Activated T-helper 1 cell treated with Interleukin-2 at 50 U/mL for 16 hours (primary cell): ENCODE data around the gene PDE7B.

ENCODE experiments used
- DNase-seq: peaks from one replicate; pipeline ENCODE4 v3.0.0-alpha.2; 2020; ENCODE audit warnings: low read depth

The PDE7B gene

GRCh38 chr6:136149311-136149710 lies 297.8 kb downstream of the PDE7B start:
- DNase-seq = no peak

- DNase-seq = no peak
Measured at GRCh38 chr6:136150961-136151360, 299.5 kb downstream of the PDE7B start.

GRCh38 chr6:136153707-136154375 lies 302.3 kb downstream of the PDE7B start:
- DNase-seq = no peak

GRCh38 chr6:136155191-136155590 lies 303.7 kb downstream of the PDE7B start:
- no peak for DNase-seq

- DNase-seq = no peak
Measured at GRCh38 chr6:136157743-136158142, 306.2 kb downstream of the PDE7B start.

- DNase-seq = no peak
Measured at GRCh38 chr6:136158387-136158821, 306.9 kb downstream of the PDE7B start.

GRCh38 chr6:136158971-136159370 lies 307.5 kb downstream of the PDE7B start:
- no peak for DNase-seq

- no peak for DNase-seq
Measured at GRCh38 chr6:136160250-136160649, 308.7 kb downstream of the PDE7B start.

GRCh38 chr6:136161950-136162349 lies 310.4 kb downstream of the PDE7B start:
- DNase-seq = no peak

- DNase-seq = no peak
Measured at GRCh38 chr6:136163260-136163659, 311.8 kb downstream of the PDE7B start.

- DNase-seq = no peak
Measured at GRCh38 chr6:136166815-136167214, 315.3 kb downstream of the PDE7B start.

- DNase-seq = no peak
Measured at GRCh38 chr6:136169394-136170148, 318.1 kb downstream of the PDE7B start.

- DNase-seq = no peak
Measured at GRCh38 chr6:136171231-136171630, 319.7 kb downstream of the PDE7B start.

GRCh38 chr6:136173519-136174507 lies 322.3 kb downstream of the PDE7B start:
- no peak for DNase-seq

GRCh38 chr6:136174510-136174909 lies 323.0 kb downstream of the PDE7B start:
- no peak for DNase-seq

GRCh38 chr6:136175873-136176272 lies 324.4 kb downstream of the PDE7B start:
- no peak for DNase-seq

- no peak for DNase-seq
Measured at GRCh38 chr6:136178749-136179148, 327.2 kb downstream of the PDE7B start.

GRCh38 chr6:136180704-136181511 lies 329.4 kb downstream of the PDE7B start:
- DNase-seq = no peak

- DNase-seq = no peak
Measured at GRCh38 chr6:136181512-136181833, 330.0 kb downstream of the PDE7B start.

GRCh38 chr6:136181861-136182260 lies 330.4 kb downstream of the PDE7B start:
- DNase-seq = no peak

GRCh38 chr6:136184738-136185137 lies 333.2 kb downstream of the PDE7B start:
- DNase-seq = no peak

GRCh38 chr6:136186363-136186762 lies 334.9 kb downstream of the PDE7B start:
- no peak for DNase-seq
